Measurements from ENCODE around the gene LPCAT1.
"Not testable (repeated sequence)": the region's sequence is repeated elsewhere in the genome, so short reads cannot be mapped to it uniquely, and the experiment has no call there.

The LPCAT1 gene

GRCh38 chr5:1540166-1540565, 16.4 kb upstream of the LPCAT1 start:
- no peak for DNase-seq

DNA sequence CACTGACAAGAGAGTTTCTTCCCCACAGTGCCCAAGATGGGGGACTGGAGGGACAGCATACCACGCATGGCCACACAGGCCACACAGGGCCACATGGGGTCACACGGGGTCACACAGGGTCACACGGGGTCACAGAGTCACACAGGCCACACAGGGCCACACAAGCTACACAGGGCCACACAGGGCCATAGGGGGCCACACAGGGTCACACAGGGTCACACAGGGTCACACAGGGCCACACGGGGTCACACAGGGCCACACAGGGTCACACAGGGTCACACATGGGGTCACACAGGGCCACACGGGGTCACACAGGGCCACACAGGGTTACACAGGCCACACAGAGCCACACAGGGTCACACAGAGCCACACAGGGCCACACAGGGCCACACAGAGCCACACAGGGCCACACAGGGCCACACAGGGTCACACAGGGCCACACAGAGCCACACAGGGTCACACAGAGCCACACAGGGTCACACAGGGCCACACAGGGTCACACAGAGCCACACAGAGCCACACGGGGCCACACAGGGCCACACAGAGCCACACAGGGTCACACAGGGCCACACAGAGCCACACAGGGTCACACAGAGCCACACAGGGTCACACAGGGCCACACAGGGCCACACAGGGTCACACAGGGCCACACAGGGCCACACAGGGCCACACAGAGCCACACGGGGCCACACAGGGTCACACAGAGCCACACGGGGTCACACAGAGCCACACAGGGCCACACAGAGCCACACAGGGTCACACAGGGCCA, 15.8 kb upstream of the LPCAT1 start:
- DNase-seq: not testable (repeated sequence)

GRCh38 chr5:1538741-1539392, 15.1 kb upstream of the LPCAT1 start:
- DNase-seq: no peak

DNA sequence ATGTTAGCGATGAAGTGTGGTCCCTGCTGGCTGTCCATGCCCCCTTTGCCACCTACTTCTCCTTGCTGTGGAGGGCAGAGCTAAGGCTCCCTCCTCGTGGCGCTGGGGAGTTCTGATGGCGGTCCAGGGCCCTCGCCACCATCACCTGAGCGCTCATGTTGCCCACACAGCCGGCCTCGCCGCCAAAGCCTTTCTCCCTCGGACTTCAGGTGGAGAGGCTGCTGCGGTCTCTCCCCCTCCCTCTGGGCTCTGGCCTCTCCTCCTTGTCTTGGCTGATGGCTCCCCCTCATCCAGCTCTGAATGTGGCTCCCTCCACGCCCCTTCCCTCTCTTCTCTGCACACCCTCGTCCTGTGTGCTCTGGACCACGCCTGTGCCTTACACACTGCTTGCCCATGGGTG, 14.5 kb upstream of the LPCAT1 start:
- DNase-seq: no peak

- no peak for DNase-seq
Measured at GRCh38 chr5:1537603-1538154, 13.9 kb upstream of the LPCAT1 start.

DNA sequence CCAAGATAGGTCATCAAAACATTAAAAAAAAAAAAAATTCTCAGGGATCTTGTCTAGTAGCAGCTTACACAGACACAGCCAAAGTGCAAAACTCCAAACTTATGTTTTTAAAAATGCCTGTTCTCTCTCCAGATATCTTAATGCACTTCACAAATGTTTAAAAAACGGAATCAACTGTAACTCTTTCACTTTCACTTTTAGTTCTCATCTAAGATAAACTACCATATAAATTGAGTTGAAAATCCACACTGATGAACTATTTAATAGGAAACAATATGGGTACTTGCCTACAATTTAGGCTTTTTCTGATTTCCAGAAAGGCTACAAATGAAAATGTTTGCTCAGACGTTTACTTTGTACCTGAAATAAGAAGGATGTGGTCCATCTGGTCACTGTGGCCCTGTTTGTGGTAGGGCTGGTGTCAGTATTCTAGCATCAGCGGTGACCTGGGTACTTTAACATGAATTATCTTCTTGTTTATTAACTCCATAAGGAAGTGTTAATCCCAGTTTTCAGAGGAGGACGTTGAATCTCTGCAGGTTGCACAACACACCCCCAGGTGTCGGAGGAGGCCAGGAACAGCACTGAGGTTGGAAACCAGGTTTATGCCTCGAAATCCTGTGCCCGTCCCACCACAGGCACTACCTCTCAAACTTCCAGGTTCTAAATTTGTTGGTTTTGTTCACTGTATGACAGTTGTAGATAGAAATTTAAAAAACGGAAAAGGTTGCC, 13.3 kb upstream of the LPCAT1 start:
- DNase-seq: no peak

DNA sequence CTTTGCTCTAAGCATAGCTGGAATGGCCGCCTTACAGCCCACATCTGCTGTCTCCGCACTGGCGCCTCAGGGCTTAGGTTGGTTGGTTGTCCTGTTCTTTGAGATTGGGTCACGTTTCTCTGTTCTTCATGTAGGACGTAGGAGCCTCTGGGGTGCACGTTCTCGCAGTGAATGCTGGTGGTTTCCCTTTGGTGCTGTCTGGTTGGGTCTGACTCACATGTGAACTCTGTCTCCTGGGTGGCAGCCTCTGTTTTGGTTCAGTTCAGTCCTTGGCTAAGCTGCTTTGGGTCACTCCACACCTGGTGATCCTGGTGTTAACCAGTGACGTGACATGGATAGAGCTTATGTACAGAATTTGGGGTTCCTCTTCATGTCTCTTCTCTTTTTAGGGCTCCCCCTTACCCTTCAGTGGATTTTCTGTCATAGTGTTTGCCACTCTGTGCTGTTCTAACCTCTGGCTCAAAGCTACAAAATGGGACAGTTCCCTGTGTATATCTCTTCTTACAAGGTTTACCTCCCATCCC, 12.6 kb upstream of the LPCAT1 start:
- DNase-seq: no peak

DNA sequence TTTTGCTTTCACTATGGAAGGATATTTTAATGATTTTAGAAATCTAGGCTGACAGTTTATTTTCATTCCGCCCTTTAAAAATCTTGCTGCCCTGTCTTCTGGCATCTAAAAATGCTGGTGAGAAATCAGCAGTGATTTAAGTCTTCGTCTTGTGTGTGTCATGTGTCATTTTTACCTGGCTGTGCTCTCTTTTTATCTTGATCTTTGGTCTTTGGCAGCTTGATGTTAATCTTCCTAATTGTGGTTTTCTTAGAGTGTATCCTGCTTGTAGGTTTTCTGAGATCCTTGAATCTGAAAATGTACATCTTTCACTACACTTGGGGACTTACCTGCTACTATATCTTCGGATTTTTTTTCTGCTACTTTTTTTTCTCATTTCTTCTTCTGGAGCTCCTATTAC, 11.9 kb upstream of the LPCAT1 start:
- DNase-seq: no peak

DNA sequence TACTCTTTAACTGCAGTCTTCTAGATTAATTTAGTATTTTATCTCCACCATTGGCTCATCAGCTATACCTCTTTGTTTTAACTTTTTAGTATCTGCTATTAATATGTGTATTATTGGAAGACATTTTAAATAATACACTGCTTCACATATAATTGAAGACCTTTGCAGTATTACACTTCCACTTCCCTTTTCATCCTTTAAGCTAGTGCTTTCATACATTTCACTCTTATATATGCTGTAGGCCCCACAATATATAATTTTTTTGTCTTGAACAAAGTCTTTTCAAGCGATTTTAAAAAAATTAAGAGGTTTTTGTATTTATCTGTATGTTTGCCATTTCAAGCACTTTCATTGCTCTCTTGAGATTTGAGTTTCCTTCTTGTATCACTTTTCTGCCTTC, 8.6 kb upstream of the LPCAT1 start:
- no peak for DNase-seq

DNA sequence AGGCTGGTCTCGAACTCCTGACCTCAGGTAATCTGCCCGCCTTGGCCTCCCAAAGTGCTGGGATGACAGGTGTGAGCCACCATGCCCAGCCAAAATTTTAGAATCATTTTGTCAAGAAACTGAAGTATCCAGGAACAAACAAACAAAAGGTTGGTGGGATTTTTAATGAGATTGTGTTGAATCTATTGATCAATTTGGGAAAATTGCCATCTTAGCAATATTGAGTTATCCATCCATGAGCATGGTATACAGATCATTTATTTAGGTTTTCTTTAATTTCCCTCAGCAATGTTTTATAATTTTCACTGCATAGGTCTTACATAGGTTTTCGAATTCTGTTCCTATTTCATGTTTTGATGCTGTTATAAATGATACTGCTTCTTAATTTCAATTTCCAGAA, 5.7 kb upstream of the LPCAT1 start:
- no peak for DNase-seq

GRCh38 chr5:1527533-1528205, 3.9 kb upstream of the LPCAT1 start:
- no peak for DNase-seq

DNA sequence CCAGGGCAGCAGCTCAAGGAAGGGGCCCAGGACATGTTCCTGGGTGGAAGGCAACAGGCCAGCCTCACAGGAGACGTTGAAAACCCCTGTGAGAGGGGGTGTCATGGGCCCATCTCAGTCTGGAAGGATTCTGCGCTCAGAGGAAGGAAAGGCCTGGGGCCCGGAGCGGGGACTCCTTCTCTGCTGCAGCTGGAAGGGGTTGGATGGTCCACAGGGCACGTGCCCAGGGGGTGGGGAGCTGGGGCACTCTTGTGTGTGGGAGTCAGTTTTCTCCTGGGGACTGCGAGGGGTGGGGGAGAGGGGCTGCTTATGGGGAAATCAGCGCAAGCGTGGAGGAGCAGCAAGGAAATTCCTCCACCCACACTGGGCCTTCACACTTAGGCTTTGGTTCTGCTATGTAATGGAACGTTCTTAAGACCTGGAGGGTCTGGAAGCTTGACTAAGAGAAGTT, 2.9 kb upstream of the LPCAT1 start:
- DNase-seq: no peak

DNA sequence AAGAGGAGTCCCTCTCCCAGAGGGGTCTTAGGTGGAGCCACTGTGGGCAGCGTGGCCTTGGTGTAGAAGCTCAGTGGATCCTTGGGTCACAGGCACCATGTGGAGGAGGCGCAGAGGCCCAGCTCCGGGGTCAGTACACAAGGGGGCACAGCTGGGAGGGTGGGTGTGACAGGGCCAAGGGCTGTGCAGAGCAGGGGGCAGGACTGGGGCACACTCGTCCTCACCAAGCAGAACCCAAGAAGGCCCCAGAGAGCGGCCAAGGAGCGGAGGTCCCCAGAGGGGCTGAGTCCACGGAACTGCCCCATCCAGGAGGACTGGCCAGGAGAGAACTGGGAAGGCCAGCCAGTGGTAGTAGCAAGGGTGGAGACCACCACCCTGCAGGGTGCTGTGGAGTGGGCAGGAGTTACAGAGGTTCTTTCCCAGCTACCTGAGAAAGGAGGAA, 2.5 kb upstream of the LPCAT1 start:
- DNase-seq: no peak

GRCh38 chr5:1525624-1526189, 1.9 kb upstream of the LPCAT1 start:
- no peak for DNase-seq

DNA sequence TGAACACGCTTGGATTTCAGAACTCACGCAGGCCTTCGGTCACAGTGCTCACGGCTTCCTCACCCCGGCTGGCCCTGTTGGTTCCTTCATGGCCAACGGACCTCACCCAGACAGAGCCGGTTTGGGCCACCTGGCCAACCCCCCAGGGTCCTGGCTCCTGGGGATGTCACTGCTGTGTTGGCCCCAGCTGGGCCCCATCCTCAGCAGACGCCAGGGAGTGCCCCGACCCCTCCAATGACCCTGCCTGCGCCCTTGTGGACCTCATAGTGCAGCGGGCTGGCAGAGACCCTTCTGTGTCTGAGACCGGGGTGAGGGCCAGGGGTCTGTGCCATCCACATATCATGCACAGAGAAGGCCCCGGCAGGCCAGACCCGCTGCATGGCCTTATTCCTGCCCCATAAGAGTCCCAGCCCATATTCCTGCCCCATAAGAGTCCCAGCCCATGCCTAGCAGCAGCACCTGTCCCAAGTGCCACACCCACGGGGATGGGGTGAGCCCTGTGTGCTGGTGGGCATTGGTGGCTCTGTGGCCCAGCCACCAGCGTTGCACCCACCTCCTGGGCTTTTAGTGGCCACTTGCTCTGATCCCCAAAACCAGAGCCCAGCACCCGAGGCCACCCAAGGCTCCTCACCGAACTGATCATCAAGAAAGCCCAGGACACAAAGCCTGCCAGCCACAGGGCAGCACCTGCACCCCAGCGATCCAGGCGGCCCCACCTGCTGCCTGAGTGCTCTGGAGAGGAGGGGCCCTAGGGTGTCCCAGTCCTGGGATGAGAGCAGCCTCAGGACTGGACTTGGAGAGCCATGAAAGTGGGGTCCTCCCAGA, 1.3 kb upstream of the LPCAT1 start:
- DNase-seq: no peak

DNA sequence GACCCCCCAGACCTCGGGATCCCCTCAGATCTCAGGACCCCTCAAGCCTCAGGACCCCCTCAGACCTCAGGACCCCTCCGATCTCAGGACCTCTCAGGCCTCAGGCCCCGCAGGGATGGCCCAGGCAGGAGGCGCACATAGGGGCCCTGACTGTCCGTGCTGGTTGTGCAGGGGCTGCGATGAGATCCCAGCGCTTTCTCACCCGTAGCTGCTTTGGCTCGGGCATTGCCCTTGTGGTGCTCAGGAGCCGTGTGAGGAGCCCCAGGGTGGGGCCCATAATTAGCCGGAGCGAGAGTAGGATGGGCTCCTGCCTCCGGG, 680 bp upstream of the LPCAT1 start:
- no peak for DNase-seq

GRCh38 chr5:1523480-1523792, 324 bp downstream of the LPCAT1 start:
- DNase-seq: no peak

GRCh38 chr5:1522601-1523479, 920 bp downstream of the LPCAT1 start:
- no peak for DNase-seq

GRCh38 chr5:1521671-1522600, 1.8 kb downstream of the LPCAT1 start:
- DNase-seq: no peak

Data from DMS 273 treated with DMSO at 0.1 percent for 48 hours (cell line).